Measurements from ENCODE around the gene CEP192.

DNA sequence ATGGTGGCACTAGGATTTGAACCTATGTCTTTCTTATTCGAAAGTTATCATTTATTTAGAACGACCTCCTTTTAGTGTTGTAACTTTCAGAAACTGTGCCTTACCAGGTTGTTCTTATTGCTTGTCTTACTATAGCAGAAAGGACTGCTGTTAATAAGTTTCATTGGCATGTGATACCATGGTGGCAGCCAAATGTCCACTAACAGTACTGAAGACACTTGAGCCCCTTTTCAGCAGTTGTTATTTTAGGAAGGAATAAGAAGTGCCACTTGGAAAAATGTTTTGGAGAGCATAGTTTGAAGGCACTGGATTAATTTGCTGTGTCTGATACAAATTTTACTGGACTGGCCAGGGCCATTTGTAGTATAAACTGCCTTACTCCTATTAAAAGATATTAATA lies 37.7 kb downstream of the CEP192 start:
- TF ChIP-seq, protein P1, sequence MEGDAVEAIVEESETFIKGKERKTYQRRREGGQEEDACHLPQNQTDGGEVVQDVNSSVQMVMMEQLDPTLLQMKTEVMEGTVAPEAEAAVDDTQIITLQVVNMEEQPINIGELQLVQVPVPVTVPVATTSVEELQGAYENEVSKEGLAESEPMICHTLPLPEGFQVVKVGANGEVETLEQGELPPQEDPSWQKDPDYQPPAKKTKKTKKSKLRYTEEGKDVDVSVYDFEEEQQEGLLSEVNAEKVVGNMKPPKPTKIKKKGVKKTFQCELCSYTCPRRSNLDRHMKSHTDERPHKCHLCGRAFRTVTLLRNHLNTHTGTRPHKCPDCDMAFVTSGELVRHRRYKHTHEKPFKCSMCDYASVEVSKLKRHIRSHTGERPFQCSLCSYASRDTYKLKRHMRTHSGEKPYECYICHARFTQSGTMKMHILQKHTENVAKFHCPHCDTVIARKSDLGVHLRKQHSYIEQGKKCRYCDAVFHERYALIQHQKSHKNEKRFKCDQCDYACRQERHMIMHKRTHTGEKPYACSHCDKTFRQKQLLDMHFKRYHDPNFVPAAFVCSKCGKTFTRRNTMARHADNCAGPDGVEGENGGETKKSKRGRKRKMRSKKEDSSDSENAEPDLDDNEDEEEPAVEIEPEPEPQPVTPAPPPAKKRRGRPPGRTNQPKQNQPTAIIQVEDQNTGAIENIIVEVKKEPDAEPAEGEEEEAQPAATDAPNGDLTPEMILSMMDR (IDR thresholded peaks at IDR 0.05) = no peak
- TF ChIP-seq POLR2AphosphoS5 (IDR thresholded peaks at IDR 0.05) (no peak), POLR2A (IDR thresholded peaks at IDR 0.05) (no peak)

All from breast epithelium (tissue), 3 donors.